ENCODE results near the gene H1-8.
"Not testable (repeated sequence)": the region's sequence is repeated elsewhere in the genome, so short reads cannot be mapped to it uniquely, and the experiment has no call there.

H1-8 gene

GRCh38 chr3:129503471-129504291 lies 39.3 kb upstream of the H1-8 start:
- WGBS, result 92% methylated on average over 13 of the region's 13 CpGs
- Histone ChIP-seq H3K27me3 (ENCODE audit: insufficient read depth, low read length) (no peaks in the 10 kb centered on the region), H3K9ac (ENCODE audit: low read depth, low read length) (no peak overlapping the region), H3K36me3 (ENCODE audit: insufficient read depth, low read length) (peaks cover 63% of the 10 kb centered on the region), H3K9me3 (ENCODE audit: insufficient read depth, low read depth, low read length) (no peaks in the 10 kb centered on the region), H3K4me1 (ENCODE audit: insufficient read depth, low read length) (no peaks in the 10 kb centered on the region), H3K27ac (ENCODE audit: low read depth, low read length) (no peak overlapping the region), H3K4me3 (ENCODE audit: low read length) (no peak overlapping the region)

- Histone ChIP-seq H3K4me3 (ENCODE audit: low read length) (no peak overlapping the region), H3K9ac (ENCODE audit: low read depth, low read length) (no peak overlapping the region), H3K9me3 (ENCODE audit: insufficient read depth, low read depth, low read length) (no peaks in the 10 kb centered on the region), H3K36me3 (ENCODE audit: insufficient read depth, low read length) (peaks cover 66% of the 10 kb centered on the region), H3K27me3 (ENCODE audit: insufficient read depth, low read length) (no peaks in the 10 kb centered on the region), H3K27ac (ENCODE audit: low read depth, low read length) (no peak overlapping the region), H3K4me1 (ENCODE audit: insufficient read depth, low read length) (no peaks in the 10 kb centered on the region)
- WGBS, result 96% methylated on average over 5 of the region's 5 CpGs
These were observed 38.4 kb upstream of the H1-8 start for GRCh38 chr3:129504471-129505100.

GRCh38 chr3:129505341-129505740 lies 37.6 kb upstream of the H1-8 start:
- H3K4me1 ChIP-seq (ENCODE audit: insufficient read depth, low read length), result no peaks in the 10 kb centered on the region
- no peaks in the 10 kb centered on the region for H3K9me3 ChIP-seq (ENCODE audit: insufficient read depth, low read depth, low read length)
- no peaks in the 10 kb centered on the region for H3K27me3 ChIP-seq (ENCODE audit: insufficient read depth, low read length)
- H3K9ac ChIP-seq (ENCODE audit: low read depth, low read length), result no peak overlapping the region
- H3K36me3 ChIP-seq (ENCODE audit: insufficient read depth, low read length), result peaks cover 59% of the 10 kb centered on the region
- 98% methylated on average over 6 of the region's 6 CpGs for WGBS
- no peak overlapping the region for H3K4me3 ChIP-seq (ENCODE audit: low read length)
- no peak overlapping the region for H3K27ac ChIP-seq (ENCODE audit: low read depth, low read length)

- Histone ChIP-seq H3K9ac (ENCODE audit: low read depth, low read length) (no peak overlapping the region), H3K4me3 (ENCODE audit: low read length) (no peak overlapping the region), H3K36me3 (ENCODE audit: insufficient read depth, low read length) (peaks cover 53% of the 10 kb centered on the region), H3K4me1 (ENCODE audit: insufficient read depth, low read length) (no peaks in the 10 kb centered on the region), H3K27me3 (ENCODE audit: insufficient read depth, low read length) (no peaks in the 10 kb centered on the region), H3K9me3 (ENCODE audit: insufficient read depth, low read depth, low read length) (no peaks in the 10 kb centered on the region), H3K27ac (ENCODE audit: low read depth, low read length) (no peak overlapping the region)
- 95% methylated on average over 9 of the region's 9 CpGs for WGBS
These were observed 36.7 kb upstream of the H1-8 start for GRCh38 chr3:129506231-129506742.

- H3K4me1 ChIP-seq (ENCODE audit: insufficient read depth, low read length), result no peaks in the 10 kb centered on the region
- no peak overlapping the region for H3K9ac ChIP-seq (ENCODE audit: low read depth, low read length)
- no peaks in the 10 kb centered on the region for H3K9me3 ChIP-seq (ENCODE audit: insufficient read depth, low read depth, low read length)
- H3K27ac ChIP-seq (ENCODE audit: low read depth, low read length), result no peak overlapping the region
- no peaks in the 10 kb centered on the region for H3K27me3 ChIP-seq (ENCODE audit: insufficient read depth, low read length)
- WGBS, result 95% methylated on average over 9 of the region's 9 CpGs
- H3K36me3 ChIP-seq (ENCODE audit: insufficient read depth, low read length), result peaks cover 62% of the 10 kb centered on the region
- H3K4me3 ChIP-seq (ENCODE audit: low read length), result no peak overlapping the region
These were observed 35.7 kb upstream of the H1-8 start for GRCh38 chr3:129507181-129507831.

GRCh38 chr3:129512595-129512994 lies 30.4 kb upstream of the H1-8 start:
- H3K36me3 ChIP-seq (ENCODE audit: insufficient read depth, low read length), result peaks cover 26% of the 10 kb centered on the region
- H3K27me3 ChIP-seq (ENCODE audit: insufficient read depth, low read length), result no peaks in the 10 kb centered on the region
- no peak overlapping the region for H3K27ac ChIP-seq (ENCODE audit: low read depth, low read length)
- no peaks in the 10 kb centered on the region for H3K9me3 ChIP-seq (ENCODE audit: insufficient read depth, low read depth, low read length)
- H3K4me1 ChIP-seq (ENCODE audit: insufficient read depth, low read length), result no peaks in the 10 kb centered on the region
- no peak overlapping the region for H3K9ac ChIP-seq (ENCODE audit: low read depth, low read length)
- no peak overlapping the region for H3K4me3 ChIP-seq (ENCODE audit: low read length)

GRCh38 chr3:129513705-129514104 lies 29.3 kb upstream of the H1-8 start:
- H3K9me3 ChIP-seq (ENCODE audit: insufficient read depth, low read depth, low read length), result no peaks in the 10 kb centered on the region
- H3K4me3 ChIP-seq (ENCODE audit: low read length), result no peak overlapping the region
- H3K27ac ChIP-seq (ENCODE audit: low read depth, low read length), result no peak overlapping the region
- 92% methylated on average over 8 of the region's 8 CpGs for WGBS
- no peaks in the 10 kb centered on the region for H3K27me3 ChIP-seq (ENCODE audit: insufficient read depth, low read length)
- H3K36me3 ChIP-seq (ENCODE audit: insufficient read depth, low read length), result peaks cover 24% of the 10 kb centered on the region
- no peak overlapping the region for H3K9ac ChIP-seq (ENCODE audit: low read depth, low read length)
- H3K4me1 ChIP-seq (ENCODE audit: insufficient read depth, low read length), result no peaks in the 10 kb centered on the region

- WGBS, result 94% methylated on average over 10 of the region's 10 CpGs
- Histone ChIP-seq H3K4me1 (ENCODE audit: insufficient read depth, low read length) (no peaks in the 10 kb centered on the region), H3K4me3 (ENCODE audit: low read length) (no peak overlapping the region), H3K9ac (ENCODE audit: low read depth, low read length) (no peak overlapping the region), H3K36me3 (ENCODE audit: insufficient read depth, low read length) (peaks cover 24% of the 10 kb centered on the region), H3K9me3 (ENCODE audit: insufficient read depth, low read depth, low read length) (no peaks in the 10 kb centered on the region), H3K27me3 (ENCODE audit: insufficient read depth, low read length) (no peaks in the 10 kb centered on the region), H3K27ac (ENCODE audit: low read depth, low read length) (no peak overlapping the region)
These were observed 28.9 kb upstream of the H1-8 start for GRCh38 chr3:129514110-129514509.

- Histone ChIP-seq H3K9ac (ENCODE audit: low read depth, low read length) (no peak overlapping the region), H3K9me3 (ENCODE audit: insufficient read depth, low read depth, low read length) (no peaks in the 10 kb centered on the region), H3K4me3 (ENCODE audit: low read length) (no peak overlapping the region), H3K27me3 (ENCODE audit: insufficient read depth, low read length) (no peaks in the 10 kb centered on the region), H3K36me3 (ENCODE audit: insufficient read depth, low read length) (peaks cover 22% of the 10 kb centered on the region), H3K4me1 (ENCODE audit: insufficient read depth, low read length) (no peaks in the 10 kb centered on the region), H3K27ac (ENCODE audit: low read depth, low read length) (no peak overlapping the region)
- WGBS, result 98% methylated on average over 6 of the region's 6 CpGs
These were observed 28.4 kb upstream of the H1-8 start for GRCh38 chr3:129514563-129514962.

- H3K27me3 ChIP-seq (ENCODE audit: insufficient read depth, low read length); H3K4me1 ChIP-seq (ENCODE audit: insufficient read depth, low read length); H3K9ac ChIP-seq (ENCODE audit: low read depth, low read length); H3K27ac ChIP-seq (ENCODE audit: low read depth, low read length); H3K4me3 ChIP-seq (ENCODE audit: low read length); H3K9me3 ChIP-seq (ENCODE audit: insufficient read depth, low read depth, low read length): not testable (repeated sequence)
- WGBS, result 92% methylated on average over 18 of the region's 25 CpGs
- H3K36me3 ChIP-seq (ENCODE audit: insufficient read depth, low read length), result peaks cover 22% of the 10 kb centered on the region
These were observed 27.7 kb upstream of the H1-8 start for GRCh38 chr3:129515108-129515820.
